ENCODE measurements around the gene DHDH. TPM values are rescaled to one million over a fixed set of nuclear protein-coding genes. Genes with fewer than 3 reads are reported as not detected.

The DHDH gene
- total and polyA plus RNA-seq, 2 of the 13 experiments (the other 11 are each of a cell fraction or from before 2014, with no cell fraction given): 0.13 to 0.91 TPM

- TF ChIP-seq TEF (CRISPR knock-in tag; IDR thresholded peaks at IDR 0.05) (no peak), ZBTB26 (CRISPR knock-in tag; IDR thresholded peaks at IDR 0.05; ENCODE audit: borderline replicate concordance) (no peak), ZNF841 (CRISPR knock-in tag; IDR thresholded peaks at IDR 0.05; ENCODE audit: borderline replicate concordance) (no peak), CBX1 (IDR thresholded peaks at IDR 0.05; ENCODE audit: low read depth) (no peak), ETV5 (CRISPR knock-in tag; IDR thresholded peaks at IDR 0.05; ENCODE audit: borderline replicate concordance) (peak; percentile 33; the same call in 1 of the 2 replicates), PITX1 (CRISPR knock-in tag; IDR thresholded peaks at IDR 0.05) (no peak), EZH2 (conservative IDR thresholded peaks at IDR 0.05; ENCODE audit: low read depth, low read length) (no peak), SATB2 (CRISPR knock-in tag; IDR thresholded peaks at IDR 0.05) (no peak), ZMYM3 (CRISPR knock-in tag; IDR thresholded peaks at IDR 0.05) (peak; percentile 46; the same call in 1 of the 2 replicates), RFX3 (CRISPR knock-in tag; IDR thresholded peaks at IDR 0.05) (no peak), PAWR (CRISPR knock-in tag; IDR thresholded peaks at IDR 0.05; ENCODE audit: borderline replicate concordance) (no peak), ZNF550 (CRISPR knock-in tag; IDR thresholded peaks at IDR 0.05; ENCODE audit: borderline replicate concordance) (no peak), NFYB (CRISPR knock-in tag; IDR thresholded peaks at IDR 0.05) (no peak), ZSCAN31 (CRISPR knock-in tag; IDR thresholded peaks at IDR 0.05; ENCODE audit: low read depth) (no peak), ZNF256 (CRISPR knock-in tag; conservative IDR thresholded peaks at IDR 0.05) (no peak), HNRNPLL (IDR thresholded peaks at IDR 0.05; ENCODE audit: low read depth, low read length, poor library complexity, severe bottlenecking) (no peak), LRRFIP1 (CRISPR knock-in tag; conservative IDR thresholded peaks at IDR 0.05) (no peak), ZNF747 (CRISPR knock-in tag; IDR thresholded peaks at IDR 0.05; ENCODE audit: borderline replicate concordance) (no peak), ZNF432 (CRISPR knock-in tag; IDR thresholded peaks at IDR 0.05; ENCODE audit: borderline replicate concordance) (no peak), ZNF335 (CRISPR knock-in tag; IDR thresholded peaks at IDR 0.05) (no peak), ZNF678 (CRISPR knock-in tag; IDR thresholded peaks at IDR 0.05) (no peak), ZNF446 (CRISPR knock-in tag; IDR thresholded peaks at IDR 0.05) (no peak), FOXP4 (CRISPR knock-in tag; IDR thresholded peaks at IDR 0.05) (no peak), SRY (CRISPR knock-in tag; IDR thresholded peaks at IDR 0.05) (no peak), GMEB2 (CRISPR knock-in tag; IDR thresholded peaks at IDR 0.05; ENCODE audit: low read depth) (no peak)
Measured at GRCh38 chr19:48907671-48908070, 25.8 kb upstream of the DHDH start (continued).
